Breast epithelium (tissue), 3 donors: Measurements from ENCODE around the gene CKS1B.

Experiments
- POLR2A ChIP-seq: fragments of 450-650 bp; IDR thresholded peaks from one replicate; pipeline ENCODE4 v1.6.1; 2016; ENCODE audit warnings: antibody characterized with exemption, mild to moderate bottlenecking, moderate library complexity
- POLR2AphosphoS5 ChIP-seq, 3 donors: sonication (generic); formaldehyde crosslinking; IDR thresholded peaks; one replicate each; pipeline ENCODE4 v1.6.1; 2017; ENCODE audit warnings: antibody characterized with exemption in 3 of 3
- TF ChIP-seq, protein P1 (sequence below), 3 donors: fragments of 450-650 bp; IDR thresholded peaks; one replicate each; pipeline ENCODE4 v1.5.1; 2016 to 2017; ENCODE audit warnings: antibody characterized with exemption in 3 of 3, mild to moderate bottlenecking in 3 of 3, moderate library complexity in 3 of 3

- TF ChIP-seq, protein P1, sequence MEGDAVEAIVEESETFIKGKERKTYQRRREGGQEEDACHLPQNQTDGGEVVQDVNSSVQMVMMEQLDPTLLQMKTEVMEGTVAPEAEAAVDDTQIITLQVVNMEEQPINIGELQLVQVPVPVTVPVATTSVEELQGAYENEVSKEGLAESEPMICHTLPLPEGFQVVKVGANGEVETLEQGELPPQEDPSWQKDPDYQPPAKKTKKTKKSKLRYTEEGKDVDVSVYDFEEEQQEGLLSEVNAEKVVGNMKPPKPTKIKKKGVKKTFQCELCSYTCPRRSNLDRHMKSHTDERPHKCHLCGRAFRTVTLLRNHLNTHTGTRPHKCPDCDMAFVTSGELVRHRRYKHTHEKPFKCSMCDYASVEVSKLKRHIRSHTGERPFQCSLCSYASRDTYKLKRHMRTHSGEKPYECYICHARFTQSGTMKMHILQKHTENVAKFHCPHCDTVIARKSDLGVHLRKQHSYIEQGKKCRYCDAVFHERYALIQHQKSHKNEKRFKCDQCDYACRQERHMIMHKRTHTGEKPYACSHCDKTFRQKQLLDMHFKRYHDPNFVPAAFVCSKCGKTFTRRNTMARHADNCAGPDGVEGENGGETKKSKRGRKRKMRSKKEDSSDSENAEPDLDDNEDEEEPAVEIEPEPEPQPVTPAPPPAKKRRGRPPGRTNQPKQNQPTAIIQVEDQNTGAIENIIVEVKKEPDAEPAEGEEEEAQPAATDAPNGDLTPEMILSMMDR (IDR thresholded peaks at IDR 0.05) = no peak
- no peak for TF ChIP-seq POLR2AphosphoS5 (IDR thresholded peaks at IDR 0.05)
- no peak for TF ChIP-seq POLR2A
Observed at GRCh38 chr1:154954541-154954940, 19.9 kb upstream of the CKS1B start.
